ENCODE measurements around the gene PRKCE.

GRCh38 chr2:45936623-45936979, 285.1 kb downstream of the PRKCE start:
- no peak for TF ChIP-seq FOXP2 (optimal IDR thresholded peaks at IDR 0.05; ENCODE audit: control extremely low read depth, extremely low read length, insufficient read depth)
- TF ChIP-seq EZH2 (IDR thresholded peaks at IDR 0.05), result no peak
